Hematopoietic multipotent progenitor cell treated with erythropoietin and hydrocortisone succinate and interleukin-3 and kit ligand, for 15 days (in vitro differentiated cells): ENCODE results near the gene LIMS2.

Source experiments
- DNase-seq: peaks from one replicate; pipeline ENCODE4 v3.0.0-alpha.2; 2015; ENCODE audit warnings: low spot score

The LIMS2 gene

GRCh38 chr2:127622561-127623387 is 52.6 kb downstream of the LIMS2 start:
- no peak for DNase-seq

- no peak for DNase-seq
Observed at GRCh38 chr2:127621981-127622431, 53.3 kb downstream of the LIMS2 start.

GRCh38 chr2:127620866-127621265 is 54.5 kb downstream of the LIMS2 start:
- no peak for DNase-seq

GRCh38 chr2:127619877-127620705 is 55.2 kb downstream of the LIMS2 start:
- DNase-seq = no peak

- DNase-seq = no peak
Observed at GRCh38 chr2:127619203-127619590, 56.1 kb downstream of the LIMS2 start.

GRCh38 chr2:127618551-127619202 is 56.7 kb downstream of the LIMS2 start:
- no peak for DNase-seq

GRCh38 chr2:127615511-127616166 is 59.7 kb downstream of the LIMS2 start:
- DNase-seq = no peak

- DNase-seq = no peak
Observed at GRCh38 chr2:127614731-127615130, 60.6 kb downstream of the LIMS2 start.

- no peak for DNase-seq
Observed at GRCh38 chr2:127614246-127614645, 61.1 kb downstream of the LIMS2 start.

GRCh38 chr2:127612111-127612822 is 63.1 kb downstream of the LIMS2 start:
- DNase-seq = no peak

- no peak for DNase-seq
Observed at GRCh38 chr2:127611076-127611925, 64.0 kb downstream of the LIMS2 start.

GRCh38 chr2:127610561-127610960 is 64.8 kb downstream of the LIMS2 start:
- DNase-seq = no peak

- DNase-seq = no peak
Observed at GRCh38 chr2:127609818-127610217, 65.5 kb downstream of the LIMS2 start.

GRCh38 chr2:127609031-127609751 is 66.1 kb downstream of the LIMS2 start:
- no peak for DNase-seq

- no peak for DNase-seq
Observed at GRCh38 chr2:127608061-127609030, 67.0 kb downstream of the LIMS2 start.

GRCh38 chr2:127607399-127607908 is 67.9 kb downstream of the LIMS2 start:
- no peak for DNase-seq

GRCh38 chr2:127606625-127607398 is 68.5 kb downstream of the LIMS2 start:
- no peak for DNase-seq
